Vagina (tissue), 2 donors: ENCODE measurements around the gene NAA30.

Experiments used
- POLR2A ChIP-seq, 2 donors: fragments of 450-650 bp; IDR thresholded peaks; one replicate each; pipeline ENCODE4 v1.6.1; 2017; ENCODE audit warnings: antibody characterized with exemption in 2 of 2, mild to moderate bottlenecking in 2 of 2, moderate library complexity in 2 of 2
- POLR2AphosphoS5 ChIP-seq, 2 donors: sonication (generic); formaldehyde crosslinking; IDR thresholded peaks; one replicate each; pipeline ENCODE4 v1.9.0; 2017; ENCODE audit warnings: antibody characterized with exemption in 2 of 2, mild to moderate bottlenecking in 2 of 2, low read depth in 1 of 2; ENCODE audit not compliant: insufficient read depth in 1 of 2
- TF ChIP-seq, protein P1 (sequence below), 3 experiments: fragments of 450-650 bp in 2 of 3; fragments of 200-600 bp in 1 of 3; sonication (generic) in 1 of 3; IDR thresholded peaks; one replicate each; pipeline ENCODE4 v1.5.1; 2017 to 2019; ENCODE audit warnings: antibody characterized with exemption in 3 of 3, mild to moderate bottlenecking in 2 of 3, moderate library complexity in 2 of 3

DNA sequence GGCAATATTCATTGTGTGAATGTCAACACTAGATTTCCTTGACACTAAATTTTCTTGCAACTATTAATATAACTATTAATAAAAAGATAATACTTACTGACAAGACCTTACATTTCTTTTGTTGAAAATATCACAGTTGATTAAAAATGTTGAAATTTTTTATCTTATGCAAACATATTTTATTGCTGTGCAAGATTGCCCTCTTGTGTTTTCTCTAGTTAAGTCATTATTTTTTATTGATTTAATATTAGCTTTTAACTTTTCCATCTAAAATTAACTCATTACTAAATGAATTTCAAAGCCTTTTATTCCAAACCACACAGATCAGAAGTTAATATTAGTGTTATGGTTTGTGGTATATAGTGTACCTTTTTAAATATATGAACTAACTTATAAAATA is 11.7 kb upstream of the NAA30 start:
- TF ChIP-seq, protein P1, sequence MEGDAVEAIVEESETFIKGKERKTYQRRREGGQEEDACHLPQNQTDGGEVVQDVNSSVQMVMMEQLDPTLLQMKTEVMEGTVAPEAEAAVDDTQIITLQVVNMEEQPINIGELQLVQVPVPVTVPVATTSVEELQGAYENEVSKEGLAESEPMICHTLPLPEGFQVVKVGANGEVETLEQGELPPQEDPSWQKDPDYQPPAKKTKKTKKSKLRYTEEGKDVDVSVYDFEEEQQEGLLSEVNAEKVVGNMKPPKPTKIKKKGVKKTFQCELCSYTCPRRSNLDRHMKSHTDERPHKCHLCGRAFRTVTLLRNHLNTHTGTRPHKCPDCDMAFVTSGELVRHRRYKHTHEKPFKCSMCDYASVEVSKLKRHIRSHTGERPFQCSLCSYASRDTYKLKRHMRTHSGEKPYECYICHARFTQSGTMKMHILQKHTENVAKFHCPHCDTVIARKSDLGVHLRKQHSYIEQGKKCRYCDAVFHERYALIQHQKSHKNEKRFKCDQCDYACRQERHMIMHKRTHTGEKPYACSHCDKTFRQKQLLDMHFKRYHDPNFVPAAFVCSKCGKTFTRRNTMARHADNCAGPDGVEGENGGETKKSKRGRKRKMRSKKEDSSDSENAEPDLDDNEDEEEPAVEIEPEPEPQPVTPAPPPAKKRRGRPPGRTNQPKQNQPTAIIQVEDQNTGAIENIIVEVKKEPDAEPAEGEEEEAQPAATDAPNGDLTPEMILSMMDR (IDR thresholded peaks at IDR 0.05): no peak
- TF ChIP-seq POLR2A (IDR thresholded peaks at IDR 0.05) (no peak), POLR2AphosphoS5 (IDR thresholded peaks at IDR 0.05; ENCODE audit: insufficient read depth in 1 of 2, low read depth in 1 of 2) (no peak)
